Nephron progenitor cell (in vitro differentiated cells): Measurements from ENCODE around the gene PDPN.

Source experiments
- DNase-seq: peaks from one replicate; pipeline ENCODE4 v3.0.0; 2021
- H3K27ac Mint-ChIP-seq: 2 replicates; pipeline ENCODE4 v1.8.0; 2021; ENCODE audit warnings: mild to moderate bottlenecking, moderate library complexity, mixed read lengths
- H3K27me3 Mint-ChIP-seq: 2 replicates; pipeline ENCODE4 v1.8.0; 2021; ENCODE audit warnings: mild to moderate bottlenecking, low read depth, mixed read lengths; ENCODE audit not compliant: poor library complexity
- H3K36me3 Mint-ChIP-seq: 2 replicates; pipeline ENCODE4 v1.8.0; 2021; ENCODE audit warnings: low read depth, mixed read lengths
- H3K4me1 Mint-ChIP-seq: 2 replicates; pipeline ENCODE4 v1.8.0; 2021; ENCODE audit warnings: mixed read lengths
- H3K4me3 Mint-ChIP-seq: 2 replicates; pipeline ENCODE4 v1.8.0; 2021; ENCODE audit warnings: mild to moderate bottlenecking, moderate library complexity, mixed read lengths
- H3K9me3 Mint-ChIP-seq: 2 replicates; pipeline ENCODE4 v1.8.0; 2021; ENCODE audit warnings: mild to moderate bottlenecking, moderate library complexity, mixed read lengths
- TF ChIP-seq, protein P1 (sequence below): fragments of 200-600 bp; sonication (generic); IDR thresholded peaks from 2 replicates; pipeline ENCODE4 v1.5.0; 2021; ENCODE audit warnings: antibody characterized with exemption

PDPN gene

DNA sequence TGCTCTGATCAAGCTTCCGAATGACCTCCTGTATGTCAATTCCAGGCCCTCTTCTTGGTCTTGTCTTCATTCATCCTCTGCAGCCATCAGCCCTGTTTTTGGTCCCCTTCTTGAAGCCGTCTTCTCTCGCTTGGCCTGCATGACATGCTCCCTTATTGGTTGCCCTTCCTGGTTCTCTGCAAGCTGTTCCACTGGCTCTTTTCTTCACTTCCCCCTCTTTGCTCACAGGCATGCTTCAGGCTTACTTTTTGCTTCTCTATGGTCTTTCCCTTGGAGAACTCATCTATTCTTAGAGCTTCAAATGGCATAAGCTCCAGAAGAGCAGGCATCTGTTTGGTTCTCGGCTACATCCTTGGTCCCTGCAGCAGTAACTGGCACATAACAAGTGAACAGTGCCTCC lies 38.8 kb downstream of the PDPN start:
- H3K27me3 Mint-ChIP-seq: peaks cover 6% of the 10 kb centered on the region
- H3K9me3 Mint-ChIP-seq: no peaks in the 10 kb centered on the region
- TF ChIP-seq, protein P1, sequence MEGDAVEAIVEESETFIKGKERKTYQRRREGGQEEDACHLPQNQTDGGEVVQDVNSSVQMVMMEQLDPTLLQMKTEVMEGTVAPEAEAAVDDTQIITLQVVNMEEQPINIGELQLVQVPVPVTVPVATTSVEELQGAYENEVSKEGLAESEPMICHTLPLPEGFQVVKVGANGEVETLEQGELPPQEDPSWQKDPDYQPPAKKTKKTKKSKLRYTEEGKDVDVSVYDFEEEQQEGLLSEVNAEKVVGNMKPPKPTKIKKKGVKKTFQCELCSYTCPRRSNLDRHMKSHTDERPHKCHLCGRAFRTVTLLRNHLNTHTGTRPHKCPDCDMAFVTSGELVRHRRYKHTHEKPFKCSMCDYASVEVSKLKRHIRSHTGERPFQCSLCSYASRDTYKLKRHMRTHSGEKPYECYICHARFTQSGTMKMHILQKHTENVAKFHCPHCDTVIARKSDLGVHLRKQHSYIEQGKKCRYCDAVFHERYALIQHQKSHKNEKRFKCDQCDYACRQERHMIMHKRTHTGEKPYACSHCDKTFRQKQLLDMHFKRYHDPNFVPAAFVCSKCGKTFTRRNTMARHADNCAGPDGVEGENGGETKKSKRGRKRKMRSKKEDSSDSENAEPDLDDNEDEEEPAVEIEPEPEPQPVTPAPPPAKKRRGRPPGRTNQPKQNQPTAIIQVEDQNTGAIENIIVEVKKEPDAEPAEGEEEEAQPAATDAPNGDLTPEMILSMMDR: no peak
- no peaks in the 10 kb centered on the region for H3K36me3 Mint-ChIP-seq
- no peak for DNase-seq
- H3K27ac Mint-ChIP-seq: no peak overlapping the region
- H3K4me1 Mint-ChIP-seq: no peaks in the 10 kb centered on the region
- no peak overlapping the region for H3K4me3 Mint-ChIP-seq

DNA sequence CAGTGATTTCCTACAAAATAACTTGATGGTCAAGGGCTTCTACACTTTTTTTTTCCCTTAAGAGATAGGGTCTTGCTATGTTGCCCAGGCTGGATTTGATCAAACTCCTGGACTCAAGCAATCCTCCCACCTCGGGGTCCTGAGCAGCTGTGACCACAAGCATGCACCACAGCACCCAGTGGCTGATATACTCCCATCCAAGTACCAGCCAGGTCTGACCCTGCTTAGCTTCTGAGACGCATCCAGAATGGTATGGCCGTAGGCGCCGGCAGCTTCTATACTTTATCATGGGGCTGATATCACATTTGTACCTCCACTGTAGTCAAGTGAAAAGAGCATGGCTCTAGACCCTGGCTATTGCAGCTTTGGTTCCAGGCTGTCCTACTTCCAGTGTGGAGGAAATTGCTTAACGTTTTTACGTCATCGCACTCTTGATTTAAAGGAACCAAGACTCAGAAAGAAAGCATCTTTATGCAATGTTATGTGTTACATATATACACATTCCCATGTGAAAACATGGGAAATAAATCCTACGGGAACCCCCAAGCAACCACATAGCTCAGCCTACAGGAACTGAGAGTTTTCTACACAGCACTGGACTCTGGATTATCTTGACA lies 39.5 kb downstream of the PDPN start:
- no peak for DNase-seq
- H3K4me1 Mint-ChIP-seq: no peaks in the 10 kb centered on the region
- H3K27ac Mint-ChIP-seq: no peak overlapping the region
- no peaks in the 10 kb centered on the region for H3K36me3 Mint-ChIP-seq
- no peak overlapping the region for H3K4me3 Mint-ChIP-seq
- H3K9me3 Mint-ChIP-seq: no peaks in the 10 kb centered on the region
- H3K27me3 Mint-ChIP-seq: peaks cover 4% of the 10 kb centered on the region
- TF ChIP-seq, protein P1: no peak

DNA sequence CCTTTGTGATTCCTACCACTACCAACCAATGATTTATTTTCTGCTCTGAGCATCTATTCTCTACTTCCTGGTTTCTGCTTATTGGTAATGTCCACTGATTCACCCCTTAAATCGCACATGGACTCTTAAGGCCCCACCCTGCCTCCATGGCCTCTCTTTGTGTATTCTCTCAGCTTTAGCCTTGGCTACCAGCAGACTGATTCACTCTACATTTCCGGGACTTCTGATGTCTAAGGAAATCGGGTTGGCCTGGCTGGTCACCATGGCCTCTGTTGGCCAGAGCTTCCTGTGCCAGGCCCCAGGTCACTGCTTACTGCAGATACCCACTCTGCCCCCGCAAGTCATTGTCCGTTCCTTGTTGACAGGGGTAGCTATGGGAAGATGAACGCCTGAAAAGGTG lies 40.9 kb downstream of the PDPN start:
- H3K4me3 Mint-ChIP-seq: no peak overlapping the region

DNA sequence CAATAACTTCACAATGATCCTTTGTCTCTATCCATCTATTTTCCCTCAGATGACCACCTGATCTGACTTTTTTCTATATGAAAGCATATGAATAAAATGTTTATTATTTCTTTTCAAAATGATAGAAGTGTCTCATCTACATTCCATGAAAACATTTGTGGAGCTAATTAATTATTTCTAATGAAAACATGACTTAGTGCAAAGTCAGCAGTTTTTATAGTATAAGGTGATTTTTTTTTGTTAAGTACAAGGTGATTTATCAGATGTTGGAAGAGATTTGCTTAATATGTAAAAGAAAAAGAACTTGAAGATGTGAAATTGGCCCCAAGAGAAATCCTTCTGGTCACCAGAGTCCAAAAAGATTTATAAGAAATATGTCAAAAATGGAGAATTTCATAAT lies 43.5 kb downstream of the PDPN start:
- TF ChIP-seq, protein P1: no peak
- peaks cover 7% of the 10 kb centered on the region for H3K27me3 Mint-ChIP-seq
- H3K4me1 Mint-ChIP-seq: no peaks in the 10 kb centered on the region
- no peak overlapping the region for H3K27ac Mint-ChIP-seq
- peaks cover 18% of the 10 kb centered on the region for H3K9me3 Mint-ChIP-seq
- H3K36me3 Mint-ChIP-seq: no peaks in the 10 kb centered on the region
- DNase-seq: no peak
- no peak overlapping the region for H3K4me3 Mint-ChIP-seq

More for the DNA sequence above, 40.9 kb downstream of the PDPN start:
- no peaks in the 10 kb centered on the region for H3K4me1 Mint-ChIP-seq
- TF ChIP-seq, protein P1: no peak
- H3K36me3 Mint-ChIP-seq: no peaks in the 10 kb centered on the region
- no peak for DNase-seq
- peaks cover 4% of the 10 kb centered on the region for H3K27me3 Mint-ChIP-seq
- no peak overlapping the region for H3K27ac Mint-ChIP-seq
- H3K9me3 Mint-ChIP-seq: peaks cover 5% of the 10 kb centered on the region

DNA sequence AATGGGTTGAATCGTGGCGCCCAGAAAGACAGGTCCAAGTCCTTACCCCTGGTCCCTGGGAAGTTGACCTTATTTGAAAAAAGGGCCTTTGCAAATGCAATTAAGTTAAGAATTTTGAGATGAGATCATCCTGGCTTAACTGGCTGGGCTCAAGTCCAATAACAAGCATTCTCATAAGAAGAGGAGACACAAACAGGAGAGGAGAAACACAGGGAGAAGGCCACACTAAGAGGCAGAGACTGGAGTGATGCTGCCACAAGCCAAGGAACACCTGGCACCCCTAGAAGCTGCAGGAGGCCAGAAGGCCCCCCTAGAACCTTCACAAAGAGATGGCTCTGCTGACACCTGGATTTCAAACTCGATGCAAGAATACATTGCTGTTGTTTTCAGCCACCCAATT lies 44.6 kb downstream of the PDPN start:
- TF ChIP-seq, protein P1: no peak
- no peak overlapping the region for H3K4me3 Mint-ChIP-seq
- H3K9me3 Mint-ChIP-seq: peaks cover 23% of the 10 kb centered on the region
- H3K36me3 Mint-ChIP-seq: no peaks in the 10 kb centered on the region
- H3K4me1 Mint-ChIP-seq: no peaks in the 10 kb centered on the region
- no peak overlapping the region for H3K27ac Mint-ChIP-seq
- peaks cover 7% of the 10 kb centered on the region for H3K27me3 Mint-ChIP-seq
- no peak for DNase-seq

DNA sequence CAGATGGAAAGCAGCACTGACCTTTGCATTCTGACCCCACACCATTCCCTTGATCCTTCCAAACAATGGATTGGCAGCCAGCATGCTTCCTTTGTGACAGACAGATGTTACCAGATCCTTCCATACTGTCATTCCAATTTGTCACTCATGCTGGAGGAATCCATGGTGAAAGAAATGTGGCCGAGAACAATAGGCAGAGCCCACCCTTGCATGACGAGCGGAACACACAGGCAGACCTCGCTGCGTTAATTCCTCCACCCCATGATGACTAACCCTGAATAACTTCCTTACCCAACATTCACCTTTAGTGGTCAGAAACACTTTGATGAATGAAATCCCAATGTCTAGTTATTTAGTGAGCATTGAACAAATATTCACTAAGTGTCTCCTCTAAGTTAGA lies 45.1 kb downstream of the PDPN start:
- no peak for DNase-seq
- no peaks in the 10 kb centered on the region for H3K36me3 Mint-ChIP-seq
- no peak overlapping the region for H3K27ac Mint-ChIP-seq
- peaks cover 7% of the 10 kb centered on the region for H3K27me3 Mint-ChIP-seq
- no peak overlapping the region for H3K4me3 Mint-ChIP-seq
- TF ChIP-seq, protein P1: no peak
- H3K4me1 Mint-ChIP-seq: no peaks in the 10 kb centered on the region
- peaks cover 28% of the 10 kb centered on the region for H3K9me3 Mint-ChIP-seq
